IPS DF 6.9 (cell line): ENCODE results near the gene PARD3B.

Experiments
- DNase-seq: peaks from one replicate; pipeline ENCODE4 v3.0.0-alpha.2; 2013; ENCODE audit warnings: low read depth, low spot score
- H3K27ac ChIP-seq: one replicate; pipeline ENCODE4 v1.5.1; 2013; ENCODE audit warnings: low read length, control low read depth
- H3K27me3 ChIP-seq: 2 replicates; pipeline ENCODE4 v1.6.1; 2013; ENCODE audit warnings: mild to moderate bottlenecking, low read length; ENCODE audit not compliant: control insufficient read depth, insufficient read depth
- H3K36me3 ChIP-seq: 2 replicates; pipeline ENCODE4 v1.6.1; 2013; ENCODE audit warnings: low read length; ENCODE audit not compliant: control insufficient read depth, insufficient read depth
- H3K4me1 ChIP-seq: 2 replicates; pipeline ENCODE4 v1.6.1; 2013; ENCODE audit warnings: low read length; ENCODE audit not compliant: control insufficient read depth, insufficient read depth
- H3K4me3 ChIP-seq: 2 replicates; pipeline ENCODE4 v1.5.1; 2013; ENCODE audit warnings: mild to moderate bottlenecking, low read length
- H3K9me3 ChIP-seq: 2 replicates; pipeline ENCODE4 v1.6.1; 2013; ENCODE audit warnings: low read length, inconsistent platforms; ENCODE audit not compliant: control insufficient read depth, insufficient read depth
- WGBS: extraction: QIAGEN DNeasy Blood & Tissue Kit; methylation state at CpG from one replicate; pipeline ENCODE4 v1.1.7; 2013; ENCODE audit warnings: mixed read lengths, missing lambda C conversion rate; ENCODE audit not compliant: insufficient read length, insufficient coverage; 5-methylcytosine and 5-hydroxymethylcytosine counted together

Gene PARD3B

GRCh38 chr2:205361970-205362369, 816.7 kb downstream of the PARD3B start:
- Histone ChIP-seq H3K9me3 (no peaks in the 10 kb centered on the region), H3K27ac (no peak overlapping the region), H3K4me1 (no peaks in the 10 kb centered on the region; the same call in 1 of the 2 replicates), H3K27me3 (no peaks in the 10 kb centered on the region), H3K36me3 (no peaks in the 10 kb centered on the region), H3K4me3 (no peak overlapping the region)
- DNase-seq = no peak

- Histone ChIP-seq H3K9me3 (no peaks in the 10 kb centered on the region), H3K27me3 (no peaks in the 10 kb centered on the region), H3K4me3 (no peak overlapping the region), H3K36me3 (no peaks in the 10 kb centered on the region), H3K27ac (no peak overlapping the region), H3K4me1 (no peaks in the 10 kb centered on the region)
- no peak for DNase-seq
- WGBS = no CpG with 5 or more reads among the region's 3 CpGs
Measured at GRCh38 chr2:205364261-205364660, 819.0 kb downstream of the PARD3B start.

- no CpG with 5 or more reads among the region's 6 CpGs for WGBS
- H3K27ac ChIP-seq = no peak overlapping the region
- no peak overlapping the region for H3K4me3 ChIP-seq
- H3K4me1 ChIP-seq = no peaks in the 10 kb centered on the region
- H3K36me3 ChIP-seq = no peaks in the 10 kb centered on the region
- no peaks in the 10 kb centered on the region for H3K27me3 ChIP-seq
- DNase-seq = no peak
- H3K9me3 ChIP-seq = no peaks in the 10 kb centered on the region
Measured at GRCh38 chr2:205366336-205367060, 821.2 kb downstream of the PARD3B start.

GRCh38 chr2:205367331-205367935, 822.2 kb downstream of the PARD3B start:
- Histone ChIP-seq H3K36me3 (no peaks in the 10 kb centered on the region), H3K4me3 (no peak overlapping the region), H3K27me3 (no peaks in the 10 kb centered on the region), H3K9me3 (no peaks in the 10 kb centered on the region), H3K4me1 (no peaks in the 10 kb centered on the region), H3K27ac (no peak overlapping the region)
- no peak for DNase-seq
- no CpG with 5 or more reads among the region's 2 CpGs for WGBS

GRCh38 chr2:205369813-205370212, 824.5 kb downstream of the PARD3B start:
- no CpG with 5 or more reads among the region's 1 CpG for WGBS
- Histone ChIP-seq H3K4me1 (no peaks in the 10 kb centered on the region), H3K4me3 (no peak overlapping the region), H3K9me3 (no peaks in the 10 kb centered on the region), H3K27me3 (no peaks in the 10 kb centered on the region), H3K36me3 (no peaks in the 10 kb centered on the region), H3K27ac (no peak overlapping the region)
- DNase-seq = no peak

GRCh38 chr2:205370726-205371125, 825.5 kb downstream of the PARD3B start:
- no peak for DNase-seq
- no peaks in the 10 kb centered on the region for H3K9me3 ChIP-seq
- H3K36me3 ChIP-seq = no peaks in the 10 kb centered on the region
- no peaks in the 10 kb centered on the region for H3K4me1 ChIP-seq
- no peak overlapping the region for H3K27ac ChIP-seq
- no peak overlapping the region for H3K4me3 ChIP-seq
- H3K27me3 ChIP-seq = no peaks in the 10 kb centered on the region
- no CpG with 5 or more reads among the region's 2 CpGs for WGBS

GRCh38 chr2:205372141-205372540, 826.9 kb downstream of the PARD3B start:
- no peaks in the 10 kb centered on the region for H3K9me3 ChIP-seq
- no peaks in the 10 kb centered on the region for H3K36me3 ChIP-seq
- no peaks in the 10 kb centered on the region for H3K4me1 ChIP-seq
- DNase-seq = no peak
- no peaks in the 10 kb centered on the region for H3K27me3 ChIP-seq
- no peak overlapping the region for H3K27ac ChIP-seq
- no peak overlapping the region for H3K4me3 ChIP-seq

- no peak overlapping the region for H3K27ac ChIP-seq
- WGBS = no CpG with 5 or more reads among the region's 9 CpGs
- no peak overlapping the region for H3K4me3 ChIP-seq
Measured at GRCh38 chr2:205375461-205376448, 830.5 kb downstream of the PARD3B start.

GRCh38 chr2:205377324-205377723, 832.0 kb downstream of the PARD3B start:
- no peak for DNase-seq
- Histone ChIP-seq H3K4me1 (no peaks in the 10 kb centered on the region), H3K27ac (no peak overlapping the region), H3K4me3 (no peak overlapping the region), H3K36me3 (no peaks in the 10 kb centered on the region), H3K27me3 (no peaks in the 10 kb centered on the region), H3K9me3 (no peaks in the 10 kb centered on the region)

More at GRCh38 chr2:205375461-205376448, 830.5 kb downstream of the PARD3B start:
- Histone ChIP-seq H3K27me3 (no peaks in the 10 kb centered on the region), H3K9me3 (no peaks in the 10 kb centered on the region), H3K36me3 (no peaks in the 10 kb centered on the region), H3K4me1 (no peaks in the 10 kb centered on the region)
- no peak for DNase-seq

GRCh38 chr2:205383601-205384000, 838.3 kb downstream of the PARD3B start:
- no peaks in the 10 kb centered on the region for H3K27me3 ChIP-seq
- H3K27ac ChIP-seq = no peak overlapping the region
- no CpG with 5 or more reads among the region's 2 CpGs for WGBS
- no peaks in the 10 kb centered on the region for H3K36me3 ChIP-seq
- no peak overlapping the region for H3K4me3 ChIP-seq
- peaks cover 1% of the 10 kb centered on the region; the same call in 1 of the 2 replicates for H3K4me1 ChIP-seq
- no peak for DNase-seq
- no peaks in the 10 kb centered on the region for H3K9me3 ChIP-seq
